GM18907 (cell line): Measurements from ENCODE around the gene KPNA4.
"Not testable (repeated sequence)": the region's sequence is repeated elsewhere in the genome, so short reads cannot be mapped to it uniquely, and the experiment has no call there.

Experiments used
- ATAC-seq: cut with Tn5 transposase; IDR thresholded peaks from one replicate; pipeline ENCODE4 v1.9.1; 2021; ENCODE audit warnings: mild to moderate bottlenecking, moderate library complexity; ENCODE audit not compliant: unreplicated experiment

The KPNA4 gene

GRCh38 chr3:160454995-160455394, 110.4 kb downstream of the KPNA4 start:
- no peak for ATAC-seq

DNA sequence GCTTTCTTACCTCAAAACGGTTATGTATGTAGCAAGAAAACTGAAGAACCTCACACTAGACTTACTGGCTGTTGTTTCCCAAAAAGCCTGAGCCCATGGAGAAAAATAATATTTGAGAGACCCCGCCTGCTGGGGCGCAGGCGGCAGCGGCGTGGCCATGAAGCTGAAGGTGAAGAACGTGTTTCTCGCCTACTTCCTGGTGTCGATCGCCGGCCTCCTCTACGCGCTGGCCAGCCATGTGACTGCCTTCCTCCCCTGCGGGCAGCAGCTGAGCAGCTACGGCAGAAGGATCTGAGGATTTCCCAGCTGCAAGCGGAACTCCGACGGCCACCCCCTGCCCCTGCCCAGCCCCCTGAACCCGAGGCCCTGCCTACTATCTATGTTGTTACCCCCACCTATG, 113.1 kb downstream of the KPNA4 start:
- not testable (repeated sequence) for ATAC-seq

GRCh38 chr3:160451602-160452001, 113.8 kb downstream of the KPNA4 start:
- no peak for ATAC-seq

GRCh38 chr3:160450846-160451245, 114.5 kb downstream of the KPNA4 start:
- ATAC-seq: no peak

GRCh38 chr3:160449636-160450598, 115.5 kb downstream of the KPNA4 start, which contains the start of gene TRIM59:
Gene TRIM59, minus strand, starts transcription at chr3:160449786. Its CDS starts 10,603 bp downstream, at chr3:160439183.
- ATAC-seq: peak; percentile 97

- ATAC-seq: peak; percentile 54
These were observed 116.3 kb downstream of the KPNA4 start for GRCh38 chr3:160448845-160449635.

GRCh38 chr3:160447544-160447943, 117.8 kb downstream of the KPNA4 start:
- no peak for ATAC-seq

DNA sequence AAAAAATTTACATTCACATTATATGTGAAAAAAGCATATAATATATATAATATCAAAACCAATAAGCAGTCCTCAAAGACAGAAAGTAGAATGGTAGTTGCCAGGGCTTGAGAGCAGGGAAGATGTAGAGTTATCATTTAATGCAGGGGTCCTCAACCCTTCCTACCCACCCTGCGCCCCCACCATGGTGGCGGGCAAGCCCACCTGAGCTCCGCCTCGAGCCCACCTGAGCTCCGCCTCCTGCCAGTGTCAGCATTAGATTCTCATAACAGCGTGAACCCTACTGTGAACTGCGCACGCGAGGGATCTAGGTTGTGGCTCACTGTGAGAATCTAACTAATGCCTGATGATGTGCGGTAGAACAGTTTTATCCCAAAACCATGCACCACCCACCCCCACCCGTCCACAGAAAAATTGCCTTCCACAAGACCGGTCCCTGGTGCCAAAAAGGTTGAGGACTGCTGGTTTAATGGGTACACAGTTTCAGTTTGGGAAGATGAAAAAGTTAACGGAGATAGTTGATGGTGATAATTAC, 118.8 kb downstream of the KPNA4 start:
- no peak for ATAC-seq

DNA sequence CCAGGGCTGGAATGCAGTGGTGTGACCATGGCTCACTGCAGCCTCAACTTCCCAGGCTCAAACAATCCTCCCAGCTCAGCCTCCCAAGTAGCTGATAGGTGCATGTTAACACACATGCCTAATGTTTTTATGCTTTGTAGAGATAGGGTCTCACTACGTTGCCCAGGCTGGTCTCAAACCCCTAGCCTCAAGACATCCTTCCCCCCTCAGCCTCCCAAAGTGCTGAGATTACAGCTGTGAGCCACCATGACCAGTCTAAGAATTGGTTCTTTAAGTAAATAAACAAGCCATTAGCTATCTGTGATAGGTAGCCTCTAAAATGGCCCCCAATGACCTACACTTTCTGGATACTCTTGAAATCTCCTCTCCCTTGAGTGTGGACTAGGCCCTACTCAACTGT, 119.5 kb downstream of the KPNA4 start:
- ATAC-seq: no peak
